Retinal pigment epithelial cell (primary cell): ENCODE data around the gene PSMF1.

Experiments
- DNase-seq: peaks from one replicate; pipeline ENCODE4 v3.0.0-alpha.2; 2010; ENCODE audit warnings: low read depth
- H3K4me3 ChIP-seq: 2 replicates; pipeline ENCODE4 v1.5.1; 2011; ENCODE audit warnings: mild to moderate bottlenecking, low read length, control low read depth, moderate library complexity
- TF ChIP-seq, protein P1 (sequence below): conservative IDR thresholded peaks from 2 replicates; pipeline ENCODE4 v1.5.1; 2011; ENCODE audit warnings: low read depth, low read length, control low read depth, inconsistent platforms

Gene PSMF1

DNA sequence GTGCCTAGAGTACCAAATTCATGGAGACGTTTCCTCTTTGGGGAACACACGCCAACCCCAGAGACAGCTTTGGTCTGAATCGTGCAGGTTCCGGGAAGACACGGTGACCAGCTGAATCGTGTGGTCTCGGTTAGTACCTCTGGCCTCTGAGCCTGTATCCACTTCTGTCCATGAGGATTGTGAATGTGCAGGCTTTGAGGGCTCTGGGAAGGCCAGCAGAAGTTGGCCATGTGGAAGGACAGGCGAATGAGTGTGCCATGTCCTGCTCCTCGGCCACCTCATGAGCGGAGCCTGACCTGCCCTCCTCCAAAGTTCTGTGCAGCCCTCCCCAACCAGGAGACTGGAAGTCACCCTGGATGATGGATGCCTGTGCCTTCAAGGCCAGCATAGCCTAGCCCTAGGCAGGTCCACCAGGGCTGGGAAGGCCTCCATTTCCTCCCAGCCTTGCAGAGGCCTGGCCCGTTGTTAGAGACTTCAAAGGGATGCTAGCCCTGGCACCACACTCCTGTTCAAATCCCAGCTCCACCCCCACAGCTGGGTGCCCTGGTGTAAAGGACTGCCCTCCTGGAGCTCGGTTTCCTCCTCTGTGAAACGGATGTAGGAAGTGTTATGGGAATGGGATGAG lies 68.1 kb downstream of the PSMF1 start:
- H3K4me3 ChIP-seq: no peak overlapping the region
- TF ChIP-seq, protein P1, sequence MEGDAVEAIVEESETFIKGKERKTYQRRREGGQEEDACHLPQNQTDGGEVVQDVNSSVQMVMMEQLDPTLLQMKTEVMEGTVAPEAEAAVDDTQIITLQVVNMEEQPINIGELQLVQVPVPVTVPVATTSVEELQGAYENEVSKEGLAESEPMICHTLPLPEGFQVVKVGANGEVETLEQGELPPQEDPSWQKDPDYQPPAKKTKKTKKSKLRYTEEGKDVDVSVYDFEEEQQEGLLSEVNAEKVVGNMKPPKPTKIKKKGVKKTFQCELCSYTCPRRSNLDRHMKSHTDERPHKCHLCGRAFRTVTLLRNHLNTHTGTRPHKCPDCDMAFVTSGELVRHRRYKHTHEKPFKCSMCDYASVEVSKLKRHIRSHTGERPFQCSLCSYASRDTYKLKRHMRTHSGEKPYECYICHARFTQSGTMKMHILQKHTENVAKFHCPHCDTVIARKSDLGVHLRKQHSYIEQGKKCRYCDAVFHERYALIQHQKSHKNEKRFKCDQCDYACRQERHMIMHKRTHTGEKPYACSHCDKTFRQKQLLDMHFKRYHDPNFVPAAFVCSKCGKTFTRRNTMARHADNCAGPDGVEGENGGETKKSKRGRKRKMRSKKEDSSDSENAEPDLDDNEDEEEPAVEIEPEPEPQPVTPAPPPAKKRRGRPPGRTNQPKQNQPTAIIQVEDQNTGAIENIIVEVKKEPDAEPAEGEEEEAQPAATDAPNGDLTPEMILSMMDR: no peak
- no peak for DNase-seq

DNA sequence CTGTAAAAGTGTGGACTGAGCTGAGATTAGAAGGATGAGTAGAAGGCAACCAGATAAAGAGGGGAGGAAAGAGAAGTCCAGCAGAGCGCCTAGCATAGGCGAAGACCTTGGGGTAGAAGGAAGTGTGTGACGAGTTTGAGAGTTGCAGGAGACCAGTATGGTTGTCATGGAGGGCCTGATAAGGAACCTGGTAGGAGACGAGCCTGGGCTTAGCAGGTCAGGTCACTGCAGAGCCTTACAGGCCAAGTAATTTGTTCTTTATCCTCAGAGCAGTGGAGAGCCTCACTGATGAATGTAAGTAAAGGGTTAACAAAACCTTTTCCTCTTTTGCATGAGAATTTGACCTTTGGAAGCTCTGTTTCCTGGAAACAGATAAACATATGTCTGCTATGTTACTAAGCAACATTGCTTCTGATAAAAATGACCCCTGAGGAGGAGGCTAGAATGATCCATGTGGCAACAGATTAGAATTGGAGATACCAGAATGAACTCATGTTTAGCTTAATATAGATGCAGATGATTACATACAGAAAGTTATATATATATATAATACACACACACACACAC lies 69.3 kb downstream of the PSMF1 start:
- TF ChIP-seq, protein P1: no peak
- H3K4me3 ChIP-seq: no peak overlapping the region
- no peak for DNase-seq

DNA sequence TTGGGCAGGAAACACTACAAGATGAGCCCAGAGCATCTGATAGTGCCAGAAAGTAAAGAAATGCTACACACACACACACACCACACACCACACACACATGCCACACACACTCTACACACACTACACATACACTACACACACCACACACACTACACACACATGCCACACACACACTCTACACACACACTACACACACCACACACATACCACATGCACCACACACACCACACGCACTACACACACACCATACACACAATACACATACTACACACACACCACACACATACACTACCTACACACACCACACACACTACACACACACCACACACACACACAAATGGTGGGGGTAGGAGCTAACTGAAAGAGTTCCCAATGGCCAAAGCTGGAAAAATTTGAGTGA lies 69.9 kb downstream of the PSMF1 start:
- no peak for DNase-seq
- TF ChIP-seq, protein P1: no peak
- no peak overlapping the region for H3K4me3 ChIP-seq

DNA sequence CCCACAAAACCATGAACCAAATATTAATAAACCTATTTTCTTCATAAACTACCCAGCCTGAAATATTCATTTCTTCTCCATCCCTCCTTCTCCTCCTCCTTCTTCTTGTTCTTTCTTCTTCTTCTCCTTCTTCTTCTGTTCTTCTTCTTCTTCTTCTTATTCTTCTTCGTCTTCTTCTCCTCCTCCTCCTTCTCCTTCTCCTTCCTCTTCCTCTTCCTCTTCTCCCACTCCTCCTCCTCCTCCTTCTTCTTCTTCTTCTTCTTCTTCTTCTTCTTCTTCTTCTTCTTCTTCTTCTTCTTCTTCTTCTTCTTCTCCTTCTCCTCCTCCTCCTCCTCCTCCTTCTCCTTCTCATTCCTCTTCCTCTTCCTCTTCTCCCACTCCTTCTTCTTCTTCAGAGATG lies 71.4 kb downstream of the PSMF1 start:
- TF ChIP-seq, protein P1: no peak
- H3K4me3 ChIP-seq: no peak overlapping the region
- no peak for DNase-seq

DNA sequence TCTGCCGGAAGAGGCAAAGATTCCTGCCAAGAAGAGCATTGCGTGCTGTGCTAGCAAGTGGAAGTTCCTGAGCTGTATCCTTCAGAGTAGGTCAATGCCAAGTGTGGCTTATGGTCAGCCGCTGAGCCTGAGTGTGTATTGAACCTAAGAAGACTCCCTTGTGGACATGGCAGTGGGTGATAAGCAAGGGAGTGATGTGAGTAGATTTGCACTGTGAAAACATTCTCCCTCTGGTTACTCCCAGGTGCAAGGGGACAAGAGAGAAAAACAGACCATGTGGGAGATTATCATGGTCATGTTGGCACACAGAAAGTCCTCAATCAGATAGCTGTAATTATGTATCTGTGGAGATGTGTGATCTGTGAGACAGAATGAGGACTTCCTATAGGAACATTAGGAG lies 72.4 kb downstream of the PSMF1 start:
- DNase-seq: no peak
- TF ChIP-seq, protein P1: no peak
- no peak overlapping the region for H3K4me3 ChIP-seq

DNA sequence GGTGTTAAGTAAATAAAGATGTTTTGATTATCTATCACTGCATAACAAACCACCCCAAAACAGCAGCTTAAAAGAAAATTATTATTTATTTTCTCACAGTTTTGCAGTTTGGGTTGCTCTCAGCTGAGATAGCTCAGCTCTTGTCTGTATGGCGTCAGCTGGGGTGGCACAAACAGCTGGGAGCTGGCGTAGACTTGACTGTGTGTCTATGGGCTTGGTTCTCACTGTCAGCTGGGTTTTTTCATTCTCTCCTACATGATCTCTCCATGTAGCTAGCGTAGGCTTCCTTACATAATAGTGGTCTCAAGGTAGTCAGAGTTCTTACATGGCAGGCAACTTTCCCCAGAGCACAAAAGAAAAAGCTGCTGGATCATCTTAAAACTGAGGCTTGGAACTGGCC lies 72.9 kb downstream of the PSMF1 start:
- H3K4me3 ChIP-seq: no peak overlapping the region
- TF ChIP-seq, protein P1: no peak
- no peak for DNase-seq

DNA sequence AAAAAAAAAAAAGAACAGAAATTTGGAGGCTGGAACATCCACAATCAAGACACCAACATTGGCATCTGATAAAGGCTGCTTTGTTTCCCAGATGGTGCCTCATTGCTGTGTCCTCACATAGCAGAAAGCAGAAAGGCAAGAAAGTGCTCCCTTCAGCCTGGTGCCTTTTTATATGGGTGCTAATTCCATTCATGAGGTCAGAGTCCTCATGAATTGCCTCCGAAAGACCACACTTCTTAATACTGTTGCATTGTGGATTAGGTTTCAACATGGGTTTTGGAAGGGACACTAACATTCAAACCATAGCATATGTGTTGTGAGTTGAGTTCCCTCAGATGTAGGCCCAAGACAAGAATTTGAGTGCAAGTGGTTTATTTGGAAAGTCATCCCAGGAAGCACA lies 76.8 kb downstream of the PSMF1 start:
- H3K4me3 ChIP-seq: no peak overlapping the region
- TF ChIP-seq, protein P1: no peak
- DNase-seq: no peak
